Lower leg skin (tissue), 3 donors: ENCODE measurements around the gene KIF26B.

ENCODE experiments used
- CTCF ChIP-seq, 3 donors: fragments of 450-650 bp; IDR thresholded peaks; one replicate each; pipeline ENCODE4 v1.5.1; 2016; ENCODE audit warnings: antibody characterized with exemption in 3 of 3, mild to moderate bottlenecking in 3 of 3, moderate library complexity in 2 of 3
- POLR2A ChIP-seq, 2 donors: fragments of 450-650 bp; IDR thresholded peaks; one replicate each; pipeline ENCODE4 v1.6.1; 2016 to 2017; ENCODE audit warnings: antibody characterized with exemption in 2 of 2, mild to moderate bottlenecking in 1 of 2, moderate library complexity in 1 of 2

GRCh38 chr1:245483247-245483646, 328.5 kb downstream of the KIF26B start:
- TF ChIP-seq CTCF (IDR thresholded peaks at IDR 0.05): no peak
- no peak for TF ChIP-seq POLR2A (IDR thresholded peaks at IDR 0.05)
